Dendritic cell treated with granulocyte-macrophage colony-stimulating factor and Interleukin-4, amounts not matched to agents 40 ng/mL and 50 ng/mL, for 4 days (primary cell): ENCODE results near the gene PCDH19.

Source experiments
- H3K27ac Mint-ChIP-seq: one replicate; pipeline ENCODE4 v1.8.0; 2022; ENCODE audit warnings: mild to moderate bottlenecking, mixed read lengths
- H3K27me3 Mint-ChIP-seq: one replicate; pipeline ENCODE4 v1.8.0; 2022; ENCODE audit warnings: mild to moderate bottlenecking, mixed read lengths
- H3K36me3 Mint-ChIP-seq: one replicate; pipeline ENCODE4 v1.8.0; 2022; ENCODE audit warnings: low read depth, mixed read lengths
- H3K4me1 Mint-ChIP-seq: one replicate; pipeline ENCODE4 v1.8.0; 2022; ENCODE audit warnings: low read depth, mixed read lengths
- H3K4me3 Mint-ChIP-seq: one replicate; pipeline ENCODE4 v1.8.0; 2022; ENCODE audit warnings: mild to moderate bottlenecking, moderate library complexity, mixed read lengths
- H3K9me3 Mint-ChIP-seq: one replicate; pipeline ENCODE4 v1.8.0; 2022; ENCODE audit warnings: mixed read lengths
- intact Hi-C: fragments of 100-400 bp; cut with micrococcal nuclease; formaldehyde crosslinking; loops from one replicate; pipeline ENCODE4 v1.15.0; 2022

The PCDH19 gene

GRCh38 chrX:100363896-100364295, 46.2 kb downstream of the PCDH19 start:
- Mint-ChIP-seq H3K9me3 (no peaks in the 10 kb centered on the region), H3K36me3 (no peaks in the 10 kb centered on the region), H3K4me1 (no peaks in the 10 kb centered on the region), H3K27me3 (no peaks in the 10 kb centered on the region), H3K27ac (no peak overlapping the region), H3K4me3 (no peak overlapping the region)
- intact Hi-C loops: no loop called here

- H3K27ac Mint-ChIP-seq: no peak overlapping the region
- H3K4me3 Mint-ChIP-seq: no peak overlapping the region
- no peaks in the 10 kb centered on the region for H3K27me3 Mint-ChIP-seq
- H3K9me3 Mint-ChIP-seq: no peaks in the 10 kb centered on the region
- H3K4me1 Mint-ChIP-seq: no peaks in the 10 kb centered on the region
- no peaks in the 10 kb centered on the region for H3K36me3 Mint-ChIP-seq
- intact Hi-C loops: no loop called here
Observed at GRCh38 chrX:100358766-100359165, 51.3 kb downstream of the PCDH19 start.

GRCh38 chrX:100356351-100356896, 53.6 kb downstream of the PCDH19 start:
- no peaks in the 10 kb centered on the region for H3K36me3 Mint-ChIP-seq
- H3K27me3 Mint-ChIP-seq: no peaks in the 10 kb centered on the region
- no peak overlapping the region for H3K4me3 Mint-ChIP-seq
- H3K4me1 Mint-ChIP-seq: no peaks in the 10 kb centered on the region
- intact Hi-C loops: no loop called here
- H3K27ac Mint-ChIP-seq: no peak overlapping the region
- H3K9me3 Mint-ChIP-seq: no peaks in the 10 kb centered on the region

GRCh38 chrX:100355680-100356079, 54.4 kb downstream of the PCDH19 start:
- H3K9me3 Mint-ChIP-seq: no peaks in the 10 kb centered on the region
- H3K4me3 Mint-ChIP-seq: no peak overlapping the region

GRCh38 chrX:100353326-100353725, 56.7 kb downstream of the PCDH19 start:
- no peaks in the 10 kb centered on the region for H3K9me3 Mint-ChIP-seq
- no peak overlapping the region for H3K4me3 Mint-ChIP-seq
- intact Hi-C loops: no loop called here
- H3K36me3 Mint-ChIP-seq: no peaks in the 10 kb centered on the region
- no peaks in the 10 kb centered on the region for H3K4me1 Mint-ChIP-seq
- no peaks in the 10 kb centered on the region for H3K27me3 Mint-ChIP-seq
- no peak overlapping the region for H3K27ac Mint-ChIP-seq

More at GRCh38 chrX:100355680-100356079, 54.4 kb downstream of the PCDH19 start:
- Mint-ChIP-seq H3K27ac (no peak overlapping the region), H3K4me1 (no peaks in the 10 kb centered on the region), H3K27me3 (no peaks in the 10 kb centered on the region), H3K36me3 (no peaks in the 10 kb centered on the region)
- intact Hi-C loops: no loop called here

GRCh38 chrX:100350704-100351489, 59.2 kb downstream of the PCDH19 start:
- Mint-ChIP-seq H3K27ac (no peak overlapping the region), H3K4me1 (no peaks in the 10 kb centered on the region), H3K4me3 (no peak overlapping the region), H3K9me3 (no peaks in the 10 kb centered on the region), H3K27me3 (no peaks in the 10 kb centered on the region), H3K36me3 (no peaks in the 10 kb centered on the region)
- intact Hi-C loops: no loop called here

GRCh38 chrX:100349391-100349790, 60.7 kb downstream of the PCDH19 start:
- H3K36me3 Mint-ChIP-seq: no peaks in the 10 kb centered on the region
- H3K4me3 Mint-ChIP-seq: no peak overlapping the region
- no peaks in the 10 kb centered on the region for H3K4me1 Mint-ChIP-seq
- H3K27me3 Mint-ChIP-seq: no peaks in the 10 kb centered on the region
- H3K9me3 Mint-ChIP-seq: no peaks in the 10 kb centered on the region
- no peak overlapping the region for H3K27ac Mint-ChIP-seq
- intact Hi-C loops: no loop called here

- Mint-ChIP-seq H3K9me3 (no peaks in the 10 kb centered on the region), H3K4me1 (no peaks in the 10 kb centered on the region), H3K36me3 (no peaks in the 10 kb centered on the region), H3K4me3 (no peak overlapping the region), H3K27ac (no peak overlapping the region), H3K27me3 (no peaks in the 10 kb centered on the region)
- intact Hi-C loops: no loop called here
Observed at GRCh38 chrX:100341142-100341510, 68.9 kb downstream of the PCDH19 start.

- H3K9me3 Mint-ChIP-seq: no peaks in the 10 kb centered on the region
- no peaks in the 10 kb centered on the region for H3K27me3 Mint-ChIP-seq
- no peak overlapping the region for H3K27ac Mint-ChIP-seq
- intact Hi-C loops: no loop called here
- no peaks in the 10 kb centered on the region for H3K36me3 Mint-ChIP-seq
- no peak overlapping the region for H3K4me3 Mint-ChIP-seq
- H3K4me1 Mint-ChIP-seq: no peaks in the 10 kb centered on the region
Observed at GRCh38 chrX:100340491-100341141, 69.5 kb downstream of the PCDH19 start.

GRCh38 chrX:100328351-100328750, 81.7 kb downstream of the PCDH19 start:
- H3K27me3 Mint-ChIP-seq: no peaks in the 10 kb centered on the region
- H3K4me3 Mint-ChIP-seq: no peak overlapping the region
- no peaks in the 10 kb centered on the region for H3K36me3 Mint-ChIP-seq
- no peak overlapping the region for H3K27ac Mint-ChIP-seq
- H3K4me1 Mint-ChIP-seq: no peaks in the 10 kb centered on the region
- intact Hi-C loops: no loop called here
- H3K9me3 Mint-ChIP-seq: no peaks in the 10 kb centered on the region

- Mint-ChIP-seq H3K27me3 (no peaks in the 10 kb centered on the region), H3K9me3 (no peaks in the 10 kb centered on the region), H3K4me1 (no peaks in the 10 kb centered on the region), H3K27ac (no peak overlapping the region), H3K36me3 (no peaks in the 10 kb centered on the region), H3K4me3 (no peak overlapping the region)
- intact Hi-C loops: no loop called here
Observed at GRCh38 chrX:100319716-100320115, 90.4 kb downstream of the PCDH19 start.

GRCh38 chrX:100316987-100317386, 93.1 kb downstream of the PCDH19 start:
- no peak overlapping the region for H3K27ac Mint-ChIP-seq
- no peak overlapping the region for H3K4me3 Mint-ChIP-seq
- H3K27me3 Mint-ChIP-seq: no peaks in the 10 kb centered on the region
- intact Hi-C loops: no loop called here
- H3K9me3 Mint-ChIP-seq: no peaks in the 10 kb centered on the region
- no peaks in the 10 kb centered on the region for H3K4me1 Mint-ChIP-seq
- H3K36me3 Mint-ChIP-seq: no peaks in the 10 kb centered on the region

- H3K4me3 Mint-ChIP-seq: no peak overlapping the region
- no peaks in the 10 kb centered on the region for H3K4me1 Mint-ChIP-seq
- intact Hi-C loops: no loop called here
- no peaks in the 10 kb centered on the region for H3K27me3 Mint-ChIP-seq
- H3K27ac Mint-ChIP-seq: no peak overlapping the region
- no peaks in the 10 kb centered on the region for H3K36me3 Mint-ChIP-seq
- H3K9me3 Mint-ChIP-seq: no peaks in the 10 kb centered on the region
Observed at GRCh38 chrX:100315566-100315965, 94.5 kb downstream of the PCDH19 start.

- Mint-ChIP-seq H3K4me3 (no peak overlapping the region), H3K27me3 (no peaks in the 10 kb centered on the region), H3K4me1 (no peaks in the 10 kb centered on the region), H3K27ac (no peak overlapping the region), H3K9me3 (peaks cover 10% of the 10 kb centered on the region), H3K36me3 (no peaks in the 10 kb centered on the region)
- intact Hi-C loops: no loop called here
Observed at GRCh38 chrX:100299559-100299958, 110.5 kb downstream of the PCDH19 start.
